Stimulated activated CD8-positive, alpha-beta memory T cell treated with anti-CD3 and anti-CD28 coated beads, Interleukin-12 subunit alpha, Interleukin-12 subunit beta, amount 100 ng/mL, for 24 hours (primary cell): ENCODE data around the gene TNS2.
A peak's percentile ranks its signal among the peaks of the same experiment; 100 is the strongest.
"Not testable (repeated sequence)": the region's sequence is repeated elsewhere in the genome, so short reads cannot be mapped to it uniquely, and the experiment has no call there.

Experiments used
- DNase-seq: peaks from one replicate; pipeline ENCODE4 v3.0.0-alpha.2; 2020; ENCODE audit errors: extremely low read depth

Gene TNS2

DNA sequence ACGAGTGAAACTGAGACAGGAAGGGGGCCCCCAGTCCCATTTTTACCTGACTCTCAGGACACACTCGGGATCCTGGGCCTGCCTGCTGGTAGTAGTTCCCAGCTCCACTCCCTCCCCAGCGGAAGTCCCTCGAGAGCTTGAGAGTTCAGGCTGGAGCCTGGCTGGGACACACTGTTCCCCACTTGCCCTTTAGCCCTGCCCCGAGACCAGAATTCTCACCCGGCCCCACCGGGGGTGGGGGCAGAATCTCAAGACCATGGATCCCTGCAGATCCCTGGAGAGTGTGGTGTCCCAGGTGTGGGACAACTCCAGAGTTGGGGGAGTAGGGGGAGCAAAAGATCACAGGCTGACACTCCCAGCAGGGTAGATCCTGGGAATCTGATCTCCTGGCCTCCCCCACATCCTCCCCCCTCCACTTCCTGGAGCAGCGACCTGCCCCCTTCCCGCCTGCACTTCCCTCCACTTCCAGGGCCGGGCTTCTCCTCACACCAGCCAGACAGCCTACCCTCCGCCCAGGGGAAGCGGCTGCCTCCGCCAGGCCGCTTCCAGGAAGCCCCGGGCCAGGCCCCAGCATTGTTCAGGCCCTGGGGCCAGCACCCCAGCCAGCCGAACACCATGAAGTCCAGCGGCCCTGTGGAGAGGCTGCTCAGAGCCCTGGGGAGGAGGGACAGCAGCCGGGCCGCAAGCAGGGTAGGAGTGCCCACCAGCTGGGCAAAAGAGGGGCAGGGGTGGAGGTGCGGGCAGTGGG is at the start of gene TNS2:
TNS2 (plus strand) TSS at position 495 of the 748 bp plus-strand sequence; CDS start at position 616, 121 bp downstream.
- no peak for DNase-seq

GRCh38 chr12:53004178-53004577 is 45.7 kb upstream of the TNS2 start:
- DNase-seq: no peak

DNA sequence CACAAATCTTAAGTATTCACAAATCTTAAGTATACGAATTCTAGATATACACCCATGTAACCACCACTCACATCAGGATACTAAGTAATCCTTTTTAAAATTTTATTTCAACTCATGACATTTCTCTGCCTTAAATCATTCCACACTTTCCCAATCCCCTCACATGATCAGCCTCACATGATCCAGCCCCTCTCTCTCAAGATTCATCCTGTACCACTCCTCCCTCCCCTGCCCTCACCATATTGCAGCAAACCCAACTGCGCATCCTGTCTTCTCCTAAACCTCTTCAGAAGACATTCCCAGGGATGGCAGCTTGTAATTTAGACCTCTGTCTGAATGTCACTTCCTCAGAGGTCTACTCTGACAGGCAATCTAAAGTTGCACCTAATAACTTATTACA is 45.3 kb upstream of the TNS2 start:
- DNase-seq: no peak

DNA sequence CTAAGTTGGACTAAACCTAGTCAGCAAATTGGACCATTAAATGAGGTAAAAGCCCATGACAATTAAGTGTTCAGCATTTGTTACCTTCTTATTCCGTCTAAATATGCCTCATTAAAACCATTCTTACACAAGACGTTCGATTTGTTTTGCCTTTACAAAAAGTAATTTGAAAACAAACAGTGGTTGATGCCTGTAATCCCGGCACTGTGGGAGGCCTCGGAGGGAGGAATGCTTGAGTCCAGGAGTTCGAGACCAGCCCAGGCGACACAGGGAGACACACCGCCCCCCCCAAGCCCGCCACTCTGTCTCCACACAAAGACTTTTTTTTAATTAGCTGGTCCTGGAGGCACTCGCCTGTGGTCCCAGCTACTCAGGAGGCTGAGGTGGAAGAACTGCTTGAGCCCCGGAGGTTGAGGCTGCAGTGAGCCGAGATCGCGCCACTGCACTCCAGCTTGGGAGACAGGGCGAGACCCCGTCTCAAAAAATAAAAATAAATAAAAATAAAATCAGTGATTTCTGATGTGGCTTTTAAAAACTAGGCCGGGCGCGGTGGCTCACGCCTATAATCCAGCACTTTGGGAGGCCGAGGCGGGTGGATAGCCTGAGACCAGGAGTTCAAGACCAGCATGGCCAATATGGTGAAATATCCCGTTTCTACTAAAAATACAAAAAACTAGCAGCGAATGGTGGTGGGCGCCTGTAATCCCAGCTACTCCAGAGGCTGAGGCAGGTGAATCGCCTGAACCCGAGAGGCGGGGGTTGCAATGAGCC is 44.5 kb upstream of the TNS2 start:
- no peak for DNase-seq

- peak; percentile 100 for DNase-seq
These were observed 43.7 kb upstream of the TNS2 start, which contains the start of gene EIF4B for GRCh38 chr12:53005986-53006809. TSS of gene EIF4B (plus strand) at chr12:53006456. CDS start at chr12:53006484, 28 bp downstream.

DNA sequence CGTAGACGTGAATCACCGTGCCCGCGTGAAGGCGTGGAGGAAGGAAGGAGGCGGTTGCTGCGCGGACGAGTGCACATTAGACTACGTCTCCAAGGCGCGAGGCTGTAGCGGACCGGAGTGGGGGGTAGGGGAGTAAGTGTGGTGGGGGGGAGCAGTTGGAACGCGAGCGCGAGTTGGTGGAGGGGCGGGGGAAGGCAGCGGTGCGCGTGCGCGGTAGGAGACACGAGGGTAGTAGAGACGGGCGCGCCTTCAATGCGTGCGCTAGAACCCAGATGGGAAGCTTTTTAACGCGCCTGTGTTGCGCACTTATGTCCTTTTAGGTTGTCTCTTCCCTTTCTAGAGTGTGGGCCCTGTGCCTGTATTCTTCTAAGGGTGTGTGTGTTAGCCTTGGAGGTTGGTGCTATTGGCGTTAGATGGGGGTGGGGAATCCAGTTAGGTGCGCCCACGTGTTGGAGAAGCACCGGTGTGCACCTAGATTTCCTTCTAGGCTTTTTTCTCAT is 43.0 kb upstream of the TNS2 start:
- DNase-seq: peak; percentile 59

GRCh38 chr12:53007343-53007742 is 42.5 kb upstream of the TNS2 start:
- DNase-seq: no peak

GRCh38 chr12:53008760-53009159 is 41.1 kb upstream of the TNS2 start:
- DNase-seq: not testable (repeated sequence)

- DNase-seq: no peak
These were observed 38.9 kb upstream of the TNS2 start for GRCh38 chr12:53010955-53011354.

DNA sequence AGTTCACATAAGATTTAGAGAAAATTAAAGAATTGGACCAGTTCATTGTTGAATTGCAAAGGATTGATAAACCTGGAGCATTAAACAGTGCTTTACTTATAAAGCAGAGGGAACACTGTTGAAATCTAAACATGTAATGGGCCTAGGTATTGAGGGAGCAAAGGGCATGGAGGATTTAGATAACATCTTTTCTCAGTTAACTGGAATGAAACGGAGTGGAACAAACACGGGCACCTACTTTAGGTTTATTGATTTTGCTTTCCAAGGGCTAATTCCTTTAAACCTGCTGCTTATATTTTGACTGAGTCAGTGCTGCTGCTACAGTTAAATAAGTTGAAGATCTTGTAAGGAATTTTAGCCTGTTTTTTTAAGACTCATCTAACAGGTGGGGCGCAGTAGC is 38.0 kb upstream of the TNS2 start:
- no peak for DNase-seq

GRCh38 chr12:53012928-53013327 is 36.9 kb upstream of the TNS2 start:
- no peak for DNase-seq

- no peak for DNase-seq
These were observed 35.2 kb upstream of the TNS2 start for GRCh38 chr12:53014709-53015108.

- DNase-seq: no peak
These were observed 24.6 kb upstream of the TNS2 start for GRCh38 chr12:53025250-53025649.

- DNase-seq: not testable (repeated sequence)
These were observed 22.9 kb upstream of the TNS2 start for GRCh38 chr12:53027014-53027413.

DNA sequence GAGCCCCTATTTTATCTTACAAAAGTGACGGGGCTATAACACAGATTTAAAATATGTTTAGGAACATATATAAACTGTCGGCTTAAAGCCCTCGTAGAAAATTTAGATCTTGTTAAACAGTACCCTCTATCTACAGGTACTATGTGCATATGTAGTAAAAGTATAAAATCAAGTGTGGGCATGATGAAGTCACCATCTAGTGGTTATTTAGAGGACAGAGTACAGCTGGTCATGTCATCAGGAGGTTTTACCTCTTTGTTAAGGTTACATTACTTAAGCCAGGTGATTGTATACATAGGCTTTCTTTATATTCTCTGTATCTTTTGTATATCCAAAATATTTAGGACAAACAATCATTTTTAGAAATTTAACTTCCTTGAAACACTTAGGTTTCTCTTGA is 18.2 kb upstream of the TNS2 start:
- DNase-seq: no peak

GRCh38 chr12:53033832-53034231 is 16.0 kb upstream of the TNS2 start:
- DNase-seq: not testable (repeated sequence)

- no peak for DNase-seq
These were observed 15.4 kb upstream of the TNS2 start for GRCh38 chr12:53034459-53034858.

- DNase-seq: no peak
These were observed 13.1 kb upstream of the TNS2 start for GRCh38 chr12:53036802-53037201.

DNA sequence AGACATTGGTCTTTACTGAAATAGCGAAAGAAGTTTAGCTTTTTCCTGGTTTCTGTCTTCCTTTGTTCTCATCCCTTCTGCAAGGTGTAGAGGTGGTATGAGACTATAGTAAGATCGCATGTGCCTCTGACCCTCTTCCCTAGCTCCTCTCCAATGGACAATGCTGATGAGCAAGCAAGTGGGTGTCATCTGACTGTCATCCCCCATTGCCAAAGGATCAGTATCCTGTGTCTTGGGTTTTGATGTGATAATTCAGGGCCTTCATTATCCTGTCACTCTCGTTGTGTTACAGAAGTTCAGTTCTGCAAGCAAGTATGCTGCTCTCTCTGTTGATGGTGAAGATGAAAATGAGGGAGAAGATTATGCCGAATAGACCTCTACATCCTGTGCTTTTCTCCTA is 10.0 kb upstream of the TNS2 start:
- no peak for DNase-seq

DNA sequence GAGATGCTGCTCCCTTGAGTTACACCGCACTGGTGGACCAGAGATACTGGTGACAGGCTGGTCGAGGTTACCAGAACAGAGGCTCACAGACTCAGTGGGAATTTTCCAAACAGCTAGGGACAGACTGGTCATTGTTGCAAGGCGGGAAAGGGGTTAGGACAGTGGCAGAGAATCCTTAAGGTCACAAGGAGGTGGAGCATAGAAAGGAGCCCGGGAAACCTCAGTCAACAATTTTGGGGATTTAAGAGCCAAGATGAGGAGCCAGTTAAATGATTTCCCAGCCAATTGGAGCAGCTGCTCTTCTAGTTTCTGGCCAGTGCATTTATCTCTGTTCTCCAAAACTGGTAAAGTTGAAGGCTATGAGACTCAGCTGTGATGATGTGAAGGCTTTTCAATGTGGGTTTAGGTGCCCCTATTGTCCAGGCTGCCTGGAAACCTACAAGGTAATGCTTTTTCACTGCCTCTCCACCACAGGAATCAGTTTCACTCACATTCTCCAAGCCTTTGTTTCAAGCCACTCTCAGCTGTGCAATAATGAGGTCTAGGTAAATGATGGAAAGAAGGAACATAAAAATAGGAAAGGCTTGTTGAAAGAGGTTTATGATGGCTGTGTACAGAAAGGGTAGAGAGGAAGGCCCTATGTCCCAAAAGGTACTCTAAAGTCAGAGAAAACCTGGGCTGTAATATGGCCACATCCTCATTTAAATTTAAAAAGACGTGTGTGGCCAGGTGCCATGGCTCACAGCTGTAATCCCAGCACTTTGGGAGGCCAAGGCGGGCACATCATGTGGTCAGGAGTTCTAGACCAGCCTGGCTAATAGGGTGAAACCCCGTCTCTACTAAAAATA is 7.0 kb upstream of the TNS2 start:
- DNase-seq: no peak

DNA sequence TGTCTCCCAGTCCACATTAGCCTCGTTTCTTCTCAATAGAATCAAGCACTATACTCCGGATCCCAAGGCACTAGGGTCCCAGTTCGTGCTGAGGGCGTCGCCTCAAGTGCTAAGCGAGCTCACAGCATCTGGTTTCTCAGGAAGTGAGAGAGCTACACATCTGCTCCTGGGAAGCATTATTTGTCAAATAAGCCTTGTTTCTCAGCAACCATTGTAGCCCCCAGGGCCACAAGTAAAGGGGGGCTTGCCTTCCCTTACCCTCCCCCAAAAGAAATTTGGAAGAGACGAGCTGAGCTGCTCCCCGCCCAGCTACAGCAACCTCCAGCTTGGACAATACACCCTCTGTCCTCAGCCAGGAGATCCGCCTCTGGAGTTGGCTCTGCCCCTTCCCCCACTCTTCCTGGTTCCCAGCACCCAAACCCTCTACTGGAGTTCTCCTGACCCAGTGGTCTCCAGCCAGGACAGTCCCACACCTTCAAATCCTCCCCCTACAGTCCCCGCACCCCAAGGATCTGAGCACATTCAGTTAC is 5.7 kb upstream of the TNS2 start:
- no peak for DNase-seq
